Measurements from ENCODE around the gene TAOK1.
A peak's percentile ranks its signal among the peaks of the same experiment; 100 is the strongest.

The TAOK1 gene

DNA sequence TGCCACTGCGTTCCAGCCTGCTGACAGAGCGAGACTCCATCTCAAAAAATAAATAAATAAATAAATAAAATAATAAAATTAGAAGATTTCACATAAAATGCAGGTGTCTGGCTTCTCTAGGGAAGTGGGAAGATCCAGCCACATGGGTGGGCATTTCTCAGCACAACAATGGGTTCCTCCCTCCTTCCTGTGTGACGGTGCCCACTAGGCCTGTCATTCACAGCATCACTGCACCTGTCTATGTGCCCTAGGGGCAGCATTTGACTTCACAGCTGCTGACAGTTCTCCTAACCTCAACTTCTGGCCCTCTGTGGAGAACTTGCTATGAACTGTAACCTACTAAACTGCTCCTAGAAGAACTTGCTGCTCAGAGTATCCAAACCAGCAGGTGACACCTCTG, 173.7 kb downstream of the TAOK1 start:
- Histone ChIP-seq H3K4me2 (ENCODE audit: low read length) (no peak overlapping the region), H3K4me3 (ENCODE audit: low read length) (no peak overlapping the region), H2AFZ (ENCODE audit: low read depth, low read length) (no peak overlapping the region), H3K9me3 (ENCODE audit: insufficient read depth, low read length) (no peaks in the 10 kb centered on the region), H3K4me1 (ENCODE audit: low read length) (peaks cover 23% of the 10 kb centered on the region), H3K27ac (ENCODE audit: low read length) (no peak overlapping the region), H3K79me2 (ENCODE audit: low read length) (peaks cover 26% of the 10 kb centered on the region), H3K27me3 (ENCODE audit: low read depth, low read length) (no peaks in the 10 kb centered on the region), H3K36me3 (replicated peaks; ENCODE audit: low read depth, low read length) (peaks cover 18% of the 10 kb centered on the region), H3K9ac (ENCODE audit: low read length) (no peak overlapping the region), H4K20me1 (ENCODE audit: insufficient read depth, low read length) (peaks cover 4% of the 10 kb centered on the region; the same call in 1 of the 2 replicates)
- no peak for TF ChIP-seq CTCF (IDR thresholded peaks at IDR 0.05; ENCODE audit: low read depth, low read length)
- TF ChIP-seq EZH2phosphoT487 (IDR thresholded peaks at IDR 0.05; ENCODE audit: low read depth): no peak

DNA sequence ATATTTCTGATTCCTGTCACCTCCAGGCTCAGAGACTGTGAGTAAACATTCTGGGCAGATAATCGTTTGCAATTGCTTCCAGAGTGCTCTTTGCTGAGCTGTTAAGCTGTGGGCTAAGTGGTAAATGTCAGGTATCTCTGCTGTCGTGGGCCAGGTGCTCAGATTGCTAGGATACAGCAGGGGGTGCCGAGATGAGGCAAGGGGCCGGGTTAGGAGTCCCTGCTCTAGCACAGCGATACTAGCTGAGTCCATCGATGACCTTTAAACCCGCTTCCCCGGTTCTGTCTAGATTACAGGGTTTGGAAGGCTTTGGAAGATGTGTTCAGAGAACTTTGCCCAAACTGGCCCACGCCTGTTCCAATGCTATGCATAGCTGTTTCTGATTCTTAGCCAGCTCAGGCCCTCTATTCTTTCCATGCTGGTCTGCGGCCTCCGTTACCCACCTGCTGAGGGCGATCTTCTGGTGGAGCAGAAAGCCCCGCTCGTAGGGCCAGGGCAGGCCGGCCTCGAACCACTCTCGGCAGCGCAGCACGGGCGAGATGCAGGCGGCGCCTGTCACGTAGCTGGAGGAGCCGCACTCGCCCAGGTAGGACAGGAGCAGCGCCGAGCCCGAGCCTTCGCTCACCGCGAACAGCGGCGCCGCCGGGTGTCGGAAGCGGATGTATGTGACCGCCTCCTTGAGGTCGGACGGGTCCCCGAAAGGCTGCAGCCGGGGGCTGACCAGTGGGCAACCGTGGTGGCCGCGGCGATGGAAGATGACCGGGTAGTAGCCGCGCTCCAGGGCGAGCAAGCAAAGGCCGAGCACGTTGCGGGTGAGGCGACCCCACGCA, 175.7 kb downstream of the TAOK1 start:
- peaks cover 16% of the 10 kb centered on the region for H3K4me1 ChIP-seq (ENCODE audit: low read length)
- H3K27me3 ChIP-seq (ENCODE audit: low read depth, low read length): no peaks in the 10 kb centered on the region
- H2AFZ ChIP-seq (ENCODE audit: low read depth, low read length): peak overlapping the region; percentile 59; the same call in 1 of the 2 replicates
- peaks cover 13% of the 10 kb centered on the region for H3K36me3 ChIP-seq (replicated peaks; ENCODE audit: low read depth, low read length)
- peak overlapping the region; percentile 75 for H3K9ac ChIP-seq (ENCODE audit: low read length)
- H3K4me3 ChIP-seq (ENCODE audit: low read length): peak overlapping the region; percentile 80
- TF ChIP-seq CTCF (IDR thresholded peaks at IDR 0.05; ENCODE audit: low read depth, low read length) (peak; percentile 46), EZH2phosphoT487 (IDR thresholded peaks at IDR 0.05; ENCODE audit: low read depth) (no peak)
- H3K27ac ChIP-seq (ENCODE audit: low read length): peak overlapping the region; percentile 82
- H3K4me2 ChIP-seq (ENCODE audit: low read length): peak overlapping the region; percentile 98
- H4K20me1 ChIP-seq (ENCODE audit: insufficient read depth, low read length): no peaks in the 10 kb centered on the region
- H3K9me3 ChIP-seq (ENCODE audit: insufficient read depth, low read length): no peaks in the 10 kb centered on the region
- peaks cover 26% of the 10 kb centered on the region for H3K79me2 ChIP-seq (ENCODE audit: low read length)

DNA sequence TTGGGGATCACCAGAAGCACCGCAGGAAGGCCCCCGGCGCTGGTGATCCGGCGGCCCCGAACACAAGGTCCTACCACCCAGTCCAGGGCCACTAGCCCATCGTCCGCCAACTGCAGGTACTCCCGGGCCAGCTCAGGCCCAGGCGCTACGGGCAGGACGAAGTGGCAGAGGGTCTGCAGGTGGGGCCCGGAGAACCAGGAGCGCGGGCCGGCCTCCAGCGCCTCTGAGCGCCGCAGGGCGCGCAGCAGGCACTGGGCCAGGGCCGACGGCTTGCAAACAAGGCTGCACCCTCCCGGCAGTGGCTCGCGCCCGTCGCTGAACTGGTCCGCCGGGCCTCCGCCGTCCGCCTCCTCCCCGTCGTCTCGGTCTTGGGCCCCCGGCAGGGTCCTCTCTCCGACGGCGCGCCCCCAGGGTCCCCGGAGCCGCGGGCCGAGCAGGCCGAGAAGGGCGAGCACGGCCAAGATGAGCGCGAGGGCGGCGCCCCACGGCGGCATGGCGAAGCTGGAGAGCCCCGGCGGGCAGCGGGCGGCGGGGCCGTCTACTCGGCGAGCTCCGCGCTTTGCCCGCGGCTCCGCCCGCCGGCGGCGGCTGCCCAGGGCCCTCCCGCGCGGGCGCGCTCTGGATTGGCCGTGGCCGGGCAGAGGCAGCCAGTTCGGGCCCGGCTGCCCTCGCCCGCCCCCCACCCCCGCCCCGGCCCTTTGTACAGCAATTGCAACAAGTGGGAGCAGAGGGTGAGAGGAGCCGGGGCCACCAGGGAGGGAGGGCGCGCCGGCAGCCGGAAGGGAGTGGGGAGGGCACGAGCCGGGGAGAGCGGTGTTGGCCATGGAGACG, 176.5 kb downstream of the TAOK1 start, which contains the start of gene ABHD15:
Gene ABHD15, minus strand, starts transcription at position 565 of the 831 bp plus-strand sequence. Its CDS starts 71 bp downstream, at position 494.
- H3K4me3 ChIP-seq (ENCODE audit: low read length): peak within 1 kb of the TSS; percentile 80
- no peaks in the 10 kb centered on the region for H3K9me3 ChIP-seq (ENCODE audit: insufficient read depth, low read length)
- no peaks in the 10 kb centered on the region for H3K27me3 ChIP-seq (ENCODE audit: low read depth, low read length)
- no peak for TF ChIP-seq EZH2phosphoT487 (IDR thresholded peaks at IDR 0.05; ENCODE audit: low read depth)
- no peak for TF ChIP-seq CTCF (IDR thresholded peaks at IDR 0.05; ENCODE audit: low read depth, low read length)
- H3K36me3 ChIP-seq (replicated peaks; ENCODE audit: low read depth, low read length): peaks cover 9% of the 10 kb centered on the region
- H3K79me2 ChIP-seq (ENCODE audit: low read length): peaks cover 26% of the 10 kb centered on the region
- H3K4me2 ChIP-seq (ENCODE audit: low read length): peak within 1 kb of the TSS; percentile 98
- peaks cover 9% of the 10 kb centered on the region for H3K4me1 ChIP-seq (ENCODE audit: low read length)
- H3K9ac ChIP-seq (ENCODE audit: low read length): peak within 1 kb of the TSS; percentile 75
- peak within 1 kb of the TSS; percentile 82 for H3K27ac ChIP-seq (ENCODE audit: low read length)
- no peaks in the 10 kb centered on the region for H4K20me1 ChIP-seq (ENCODE audit: insufficient read depth, low read length)
- peak within 1 kb of the TSS; percentile 59; the same call in 1 of the 2 replicates for H2AFZ ChIP-seq (ENCODE audit: low read depth, low read length)

DNA sequence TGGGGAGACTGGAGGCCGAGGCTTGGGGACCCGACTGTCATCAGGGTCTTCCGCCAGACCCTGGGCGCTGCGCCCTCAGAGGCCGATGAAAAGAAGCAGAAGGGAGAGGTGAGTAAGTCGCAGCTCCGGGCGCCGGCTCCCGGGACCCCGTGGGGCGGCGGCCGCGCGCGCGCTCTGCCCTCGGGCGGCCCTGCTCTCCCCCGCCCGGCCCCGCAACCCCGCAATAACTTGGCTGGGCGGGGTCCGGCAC, 177.1 kb downstream of the TAOK1 start:
- Histone ChIP-seq H3K9me3 (ENCODE audit: insufficient read depth, low read length) (no peaks in the 10 kb centered on the region), H2AFZ (ENCODE audit: low read depth, low read length) (no peak overlapping the region; the same call in 1 of the 2 replicates), H3K79me2 (ENCODE audit: low read length) (peaks cover 26% of the 10 kb centered on the region), H3K4me2 (ENCODE audit: low read length) (peak overlapping the region; percentile 98), H3K27me3 (ENCODE audit: low read depth, low read length) (no peaks in the 10 kb centered on the region), H3K4me1 (ENCODE audit: low read length) (peaks cover 11% of the 10 kb centered on the region), H3K36me3 (replicated peaks; ENCODE audit: low read depth, low read length) (peaks cover 5% of the 10 kb centered on the region), H3K27ac (ENCODE audit: low read length) (peak overlapping the region; percentile 82), H3K9ac (ENCODE audit: low read length) (peak overlapping the region; percentile 75), H3K4me3 (ENCODE audit: low read length) (peak overlapping the region; percentile 80), H4K20me1 (ENCODE audit: insufficient read depth, low read length) (no peaks in the 10 kb centered on the region)
- TF ChIP-seq EZH2phosphoT487 (IDR thresholded peaks at IDR 0.05; ENCODE audit: low read depth) (no peak), CTCF (IDR thresholded peaks at IDR 0.05; ENCODE audit: low read depth, low read length) (no peak)

Measured in OCI-LY3 (cell line).